NOMO-1 treated with DMSO at 0.1 percent for 48 hours (cell line): ENCODE measurements around the gene MSL2.
"Not testable (repeated sequence)": the region's sequence is repeated elsewhere in the genome, so short reads cannot be mapped to it uniquely, and the experiment has no call there.

Experiments used
- DNase-seq: peaks from one replicate; lab custom pipeline; 2025; ENCODE audit not compliant: unreplicated experiment; lab: John Stamatoyannopoulos, UW

MSL2 gene

DNA sequence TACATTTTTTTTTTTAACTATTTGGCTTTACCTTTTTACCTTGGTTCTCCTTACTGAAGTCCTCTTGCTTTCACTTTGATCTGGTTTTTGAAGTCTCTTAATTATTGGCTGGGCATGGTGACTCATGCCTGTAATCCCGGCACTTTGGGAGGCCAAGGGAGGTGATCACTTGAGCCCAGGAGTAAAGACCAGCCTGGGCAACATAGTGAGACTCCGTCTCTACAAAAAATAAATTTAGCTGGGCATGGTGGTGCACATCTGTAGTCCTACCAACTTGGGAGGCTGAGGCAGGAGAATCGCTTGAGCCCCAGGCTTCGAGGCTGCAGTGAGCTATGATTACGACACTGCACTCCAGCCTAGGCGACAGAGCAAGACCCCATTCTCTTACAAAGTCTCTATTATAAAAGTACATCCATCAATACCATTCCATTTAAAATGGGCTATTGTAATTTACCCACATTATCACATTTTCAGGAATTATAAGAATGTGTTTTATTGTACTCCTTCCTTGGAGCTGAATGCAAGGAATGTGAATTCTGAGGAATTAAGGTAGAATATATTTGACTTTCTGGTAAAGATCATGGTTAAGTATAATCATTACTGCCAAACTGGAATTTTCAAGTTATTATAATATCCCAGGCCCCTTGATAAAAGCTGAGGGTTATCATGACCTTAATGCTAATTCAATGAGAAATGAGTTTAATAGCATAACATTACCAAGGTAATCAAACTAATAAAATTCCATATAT is 49.0 kb downstream of the MSL2 start:
- DNase-seq: no peak

DNA sequence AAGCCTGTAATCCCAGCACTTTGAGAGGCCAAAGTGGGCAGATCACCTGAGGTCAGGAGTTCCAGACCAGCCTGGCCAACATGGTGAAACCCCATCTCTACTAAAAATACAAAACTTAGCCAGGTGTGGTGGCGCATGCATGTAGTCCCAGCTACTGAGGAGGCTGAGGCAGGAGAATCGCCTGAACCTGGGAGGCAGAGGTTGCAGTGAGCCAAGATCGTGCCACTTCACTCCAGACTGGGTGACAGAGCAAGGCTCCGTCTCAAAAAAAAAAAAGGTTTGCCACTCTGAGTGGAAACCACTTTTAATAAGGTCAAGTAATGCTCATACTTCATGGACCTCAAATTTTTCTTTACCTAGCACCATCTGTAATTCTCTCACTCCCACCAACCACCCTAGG is 51.7 kb downstream of the MSL2 start:
- not testable (repeated sequence) for DNase-seq

DNA sequence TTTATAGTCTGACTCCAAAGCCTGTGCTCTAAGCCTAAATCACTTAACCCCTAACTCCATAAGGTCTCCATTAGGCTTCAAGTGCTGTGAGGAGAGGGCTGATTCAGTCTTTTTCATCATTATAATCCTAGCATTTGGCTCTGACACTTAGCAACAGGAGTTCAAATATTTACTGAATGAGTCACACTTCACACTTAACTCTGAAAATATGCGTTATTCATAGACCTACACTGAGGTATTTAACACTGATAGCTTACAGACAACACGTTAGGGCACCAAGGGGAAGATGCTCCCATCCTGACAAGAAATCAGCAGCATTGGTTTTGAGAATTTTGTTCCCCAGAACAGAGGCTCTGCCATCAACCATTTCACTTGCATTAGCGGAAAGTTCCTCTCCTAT is 53.5 kb downstream of the MSL2 start:
- DNase-seq: no peak

DNA sequence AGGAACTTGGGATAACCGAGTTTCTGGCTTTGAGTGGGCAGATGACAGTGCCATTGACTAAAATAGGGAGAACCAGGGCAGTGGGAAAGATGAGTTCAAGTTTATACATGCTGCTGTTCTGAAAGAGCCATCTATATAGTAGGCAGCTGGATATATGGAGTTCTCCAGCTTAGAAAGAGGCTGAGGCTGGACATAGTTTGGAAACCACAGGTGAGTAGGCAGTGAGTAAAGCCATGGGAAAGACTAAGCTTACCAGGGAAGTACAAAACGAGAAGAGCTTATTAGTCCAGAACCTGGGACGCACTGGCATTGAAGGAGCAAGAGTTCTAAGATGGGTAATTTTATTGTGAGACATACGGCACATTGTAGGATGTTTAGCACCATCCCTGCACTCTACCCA is 54.2 kb downstream of the MSL2 start:
- no peak for DNase-seq

DNA sequence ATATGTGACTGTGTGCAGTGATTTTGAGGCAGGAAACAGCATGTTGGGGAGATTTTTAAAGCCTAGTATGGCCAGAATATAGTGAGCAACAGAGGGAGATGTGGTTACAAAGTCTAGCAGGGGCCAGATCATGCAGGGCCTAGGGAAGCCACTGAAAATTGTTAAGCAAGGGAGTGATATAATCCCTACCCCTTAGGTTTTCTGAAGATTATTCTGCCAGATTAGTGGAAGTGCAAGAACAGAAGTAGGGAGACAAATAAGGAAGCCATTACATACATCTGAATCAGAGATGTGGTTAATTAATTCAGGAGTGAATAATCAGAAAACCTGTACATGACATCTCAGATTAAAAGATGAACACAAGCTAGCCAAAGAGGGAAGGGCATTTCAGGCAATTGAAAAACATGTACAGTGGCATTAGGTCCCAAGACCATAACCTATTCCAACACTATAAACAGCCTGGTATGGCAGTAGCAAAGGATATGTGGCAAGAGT is 54.8 kb downstream of the MSL2 start:
- no peak for DNase-seq

DNA sequence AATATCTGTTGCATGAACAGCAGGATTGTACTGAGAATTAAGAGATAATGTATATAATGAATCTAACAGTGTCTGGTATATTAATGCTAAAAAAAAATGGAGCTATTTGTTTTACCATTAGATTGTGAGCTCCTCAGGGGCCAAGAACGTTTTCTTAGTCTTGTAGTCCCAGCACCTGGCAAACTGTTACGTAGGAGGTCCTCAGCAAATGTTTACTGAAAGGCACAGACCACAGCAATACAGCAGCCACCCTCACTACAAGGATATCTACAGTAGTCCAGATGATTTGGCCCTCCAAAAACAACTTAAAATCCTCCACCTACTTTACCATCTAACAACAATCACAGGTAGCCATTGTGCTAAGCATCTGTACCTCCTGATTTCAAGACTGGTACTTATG is 59.7 kb downstream of the MSL2 start:
- no peak for DNase-seq

DNA sequence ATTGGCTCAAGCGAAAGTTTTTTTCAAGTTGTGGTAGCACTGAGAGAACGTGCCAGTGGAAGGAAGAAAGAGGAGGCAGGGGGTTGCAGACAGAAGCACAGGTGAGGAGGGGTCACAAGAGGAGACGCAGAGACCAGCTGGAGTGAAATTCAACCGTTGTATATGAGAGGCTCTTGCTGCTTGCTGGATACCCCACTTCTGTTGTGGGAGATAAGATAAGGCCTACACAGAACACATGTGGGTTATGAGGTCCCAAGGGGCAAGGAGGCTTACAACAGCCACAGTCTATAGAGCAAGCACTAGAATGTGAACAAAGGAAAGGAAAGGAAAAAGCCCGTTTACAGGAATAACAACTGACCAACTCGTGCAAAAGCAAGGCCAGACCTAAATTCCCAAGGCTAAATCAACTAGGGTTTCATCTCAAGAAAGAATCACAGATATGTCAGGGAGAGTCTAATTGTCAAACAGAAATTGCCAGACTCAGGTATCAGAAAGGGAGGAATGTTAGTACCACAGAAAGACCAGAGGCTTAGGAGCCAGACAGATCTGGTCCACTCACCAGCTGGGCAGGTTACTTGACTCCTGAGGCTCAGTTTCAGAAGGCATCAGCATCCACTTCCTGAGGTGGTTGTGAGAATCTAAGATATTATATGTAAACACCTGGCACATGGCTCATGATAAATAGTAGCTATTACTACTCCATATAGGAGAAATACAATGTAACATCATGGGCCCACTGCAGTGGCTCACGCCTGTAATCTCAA is 60.9 kb downstream of the MSL2 start:
- DNase-seq: no peak

DNA sequence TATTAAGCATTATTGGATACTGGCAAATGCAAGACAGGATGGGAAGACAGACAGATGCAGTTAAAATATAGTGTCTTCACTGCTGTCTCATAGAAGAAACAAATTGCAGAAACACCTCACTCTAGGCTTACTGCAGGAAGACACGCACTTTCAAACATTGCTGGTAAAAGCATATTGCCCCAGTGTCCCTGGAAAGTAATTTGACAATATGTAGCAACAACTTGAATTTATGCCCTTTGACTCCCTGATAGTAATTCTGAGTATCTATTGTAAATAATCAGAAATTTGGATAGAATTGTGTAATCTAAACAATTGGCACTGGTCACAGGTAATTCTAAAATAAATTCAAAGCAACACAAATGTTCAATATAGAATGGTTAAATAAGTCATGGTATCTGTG is 62.0 kb downstream of the MSL2 start:
- DNase-seq: no peak

DNA sequence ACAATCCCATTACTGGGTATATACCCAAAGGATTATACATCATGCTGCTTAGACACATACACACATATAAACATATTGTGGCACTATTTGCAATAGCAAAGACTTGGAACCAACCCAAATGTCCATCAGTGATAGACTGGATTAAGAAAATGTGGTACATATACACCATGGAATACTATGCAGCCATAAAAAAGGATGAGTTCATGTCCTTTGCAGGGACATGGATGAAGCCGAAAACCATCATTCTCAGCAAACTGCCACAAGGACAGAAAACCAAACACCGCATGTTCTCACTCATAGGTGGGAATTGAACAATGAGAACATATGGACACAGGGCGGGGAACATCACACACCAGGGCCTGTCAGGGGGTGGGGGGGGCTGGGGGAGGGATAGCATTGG is 64.5 kb downstream of the MSL2 start:
- DNase-seq: not testable (repeated sequence)

DNA sequence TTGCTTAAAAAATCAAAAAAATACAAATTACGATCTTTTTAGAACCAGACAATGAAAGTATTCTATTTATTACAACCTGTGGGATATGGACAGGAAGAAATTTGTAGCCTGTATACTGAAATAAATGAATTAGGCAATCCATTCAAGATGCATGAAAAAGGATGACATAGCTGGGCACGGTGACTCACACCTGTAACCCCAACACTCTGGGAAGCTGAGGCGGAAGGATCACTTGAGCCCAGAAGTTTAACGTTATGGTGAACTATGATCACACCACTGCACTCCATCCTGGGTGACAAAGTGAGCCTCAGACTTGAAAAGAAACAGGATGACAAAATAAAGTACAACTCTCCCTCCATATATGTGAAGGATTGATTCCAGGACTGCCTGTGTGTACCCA is 74.1 kb downstream of the MSL2 start:
- no peak for DNase-seq

DNA sequence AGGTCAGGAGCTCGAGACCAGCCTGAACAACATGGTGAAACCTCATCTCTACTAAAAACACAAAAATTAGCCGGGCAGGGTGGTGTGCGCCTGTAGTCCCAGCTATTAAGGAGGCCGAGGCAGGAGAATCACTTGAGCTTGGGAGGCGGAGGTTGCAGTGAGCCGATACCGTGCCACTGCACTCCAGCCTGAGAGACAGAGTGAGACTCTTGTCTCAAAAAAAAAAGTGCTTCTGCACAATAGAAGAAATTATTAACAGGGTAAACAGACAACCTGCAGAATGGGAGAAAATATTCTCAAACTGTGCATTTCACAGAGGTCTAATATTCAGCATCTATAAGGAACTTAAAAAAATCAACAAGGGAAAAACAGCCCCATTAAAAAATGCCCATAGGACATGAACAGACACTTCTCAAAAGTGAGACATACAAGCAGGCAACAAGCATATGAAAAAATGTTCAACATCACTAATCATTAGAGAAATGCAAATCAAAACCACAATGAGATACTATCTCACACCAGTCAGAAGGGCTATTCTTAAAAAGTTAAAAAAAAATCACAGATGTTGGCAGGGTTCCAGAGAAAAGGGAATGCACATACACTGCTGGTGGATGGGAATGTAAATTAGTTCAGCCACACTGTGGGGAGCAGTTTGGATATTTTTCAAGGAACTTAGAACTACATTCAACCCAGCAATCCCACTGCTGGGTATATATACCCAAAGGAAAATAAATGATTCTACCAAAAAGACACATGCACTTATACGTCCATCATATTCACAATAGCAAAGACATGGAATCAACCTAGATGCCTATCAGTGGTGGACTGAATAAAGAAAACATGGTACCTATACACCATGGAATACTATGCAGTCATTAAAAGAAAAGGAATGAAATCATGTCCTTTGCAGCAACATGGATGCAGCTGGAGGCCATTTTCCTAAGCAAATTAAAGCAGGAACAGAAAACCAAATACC is 75.5 kb downstream of the MSL2 start:
- DNase-seq: no peak

DNA sequence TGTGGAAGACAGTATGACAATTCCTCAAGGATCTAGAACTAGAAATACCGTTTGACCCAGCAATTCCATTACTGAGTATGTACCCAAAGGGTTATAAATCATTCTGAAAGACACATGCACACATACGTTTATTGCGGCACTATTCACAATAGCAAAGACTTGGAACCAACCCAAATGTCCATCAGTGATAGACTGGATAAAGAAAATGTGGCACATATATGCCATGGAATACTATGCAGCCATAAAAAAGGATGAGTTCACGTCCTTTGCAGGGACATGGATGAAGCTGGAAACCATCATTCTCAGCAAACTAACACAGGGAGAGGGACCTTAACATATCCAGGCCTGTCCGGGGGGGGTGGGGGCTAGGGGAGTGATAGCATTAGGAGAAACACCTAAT is 76.4 kb downstream of the MSL2 start:
- not testable (repeated sequence) for DNase-seq

DNA sequence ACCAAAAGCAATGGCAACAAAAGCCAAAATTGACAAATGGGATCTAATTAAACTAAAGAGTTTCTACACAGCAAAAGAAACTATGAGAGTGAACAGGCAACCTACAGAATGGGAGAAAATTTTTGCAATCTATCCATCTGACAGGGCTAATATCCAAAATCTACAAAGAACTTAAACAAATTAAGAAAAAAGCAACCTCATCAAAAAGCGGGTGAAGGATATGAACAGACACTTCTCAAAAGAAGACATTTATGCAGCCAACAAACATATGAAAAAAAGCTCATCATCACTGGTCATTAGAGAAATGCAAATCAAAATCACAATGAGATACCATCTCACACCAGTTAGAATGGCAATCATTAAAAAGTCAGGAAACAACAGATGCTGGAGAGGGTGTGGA is 76.8 kb downstream of the MSL2 start:
- not testable (repeated sequence) for DNase-seq

DNA sequence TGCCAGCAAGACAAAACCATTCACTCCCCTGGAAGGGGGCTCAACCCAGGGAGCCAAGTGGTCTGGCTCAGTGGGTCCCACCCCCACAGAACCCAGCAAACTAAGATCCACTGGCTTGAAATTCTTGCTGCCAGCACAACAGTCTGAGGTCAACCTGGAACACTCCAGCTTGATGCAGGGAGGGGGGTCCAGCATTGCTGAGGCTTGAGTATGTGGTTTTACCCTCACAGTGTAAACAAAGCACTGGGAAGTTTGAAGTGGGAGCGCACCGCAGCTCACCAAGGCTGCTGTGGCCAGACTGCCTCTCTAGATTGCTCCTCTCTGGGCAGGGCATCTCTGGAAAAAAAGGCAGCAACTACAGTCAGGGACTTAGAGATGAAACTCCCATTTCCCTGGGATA is 81.7 kb downstream of the MSL2 start:
- no peak for DNase-seq

DNA sequence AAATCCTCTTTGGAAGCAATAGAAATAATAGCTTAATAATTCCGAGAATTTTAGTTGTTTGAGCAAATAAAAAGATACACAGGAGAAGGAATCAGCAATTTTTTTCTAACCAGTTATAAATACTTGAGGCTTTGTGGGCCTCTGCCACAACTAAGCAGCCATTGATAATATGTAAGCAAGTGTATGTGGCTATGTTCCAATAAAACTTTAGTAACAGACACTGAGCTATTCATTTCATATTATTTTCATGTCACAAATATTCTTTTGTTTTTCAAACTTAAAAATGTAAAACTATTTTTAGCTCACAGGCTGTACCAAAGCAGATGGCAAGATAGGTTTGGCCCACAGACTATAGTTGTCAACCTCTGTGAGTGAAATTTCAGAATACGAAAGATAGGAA is 85.7 kb downstream of the MSL2 start:
- DNase-seq: no peak

DNA sequence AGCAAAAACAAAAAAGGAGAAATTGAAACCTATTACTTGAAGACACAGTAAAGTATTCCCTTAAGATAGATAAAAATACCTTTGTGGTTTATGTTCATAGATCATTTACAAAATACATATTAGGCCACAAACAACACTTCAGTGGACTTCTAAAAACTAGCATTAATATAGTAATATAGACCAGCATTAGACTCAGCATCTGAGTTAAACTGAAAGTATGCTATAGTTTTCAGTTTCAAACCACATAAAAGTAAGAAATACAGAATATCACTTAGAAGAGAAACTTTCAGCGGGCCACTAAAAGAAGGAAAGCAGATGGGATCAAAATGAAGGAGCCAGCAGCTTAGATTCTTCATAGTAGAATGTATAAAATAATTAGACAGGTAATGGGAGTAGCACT is 86.6 kb downstream of the MSL2 start:
- no peak for DNase-seq

DNA sequence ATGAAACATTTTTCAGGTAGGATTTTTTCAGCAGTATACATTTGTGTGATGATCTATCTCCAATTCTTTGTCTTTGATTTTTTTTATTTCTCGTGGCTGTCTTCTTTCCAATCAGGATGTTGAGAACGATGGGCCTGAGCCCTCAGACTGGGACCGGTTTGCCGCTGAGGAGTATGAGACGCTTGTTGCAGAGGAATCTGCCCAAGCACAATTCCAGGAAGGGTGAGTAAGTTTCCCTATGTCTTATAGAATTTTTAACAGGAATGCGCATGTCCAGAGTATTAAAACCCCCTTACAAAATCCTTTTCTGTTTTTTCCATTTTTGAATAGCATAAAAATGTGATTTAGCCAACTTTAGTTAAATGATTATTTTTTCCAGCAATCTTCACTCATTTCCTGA is 90.0 kb downstream of the MSL2 start:
- DNase-seq: no peak

DNA sequence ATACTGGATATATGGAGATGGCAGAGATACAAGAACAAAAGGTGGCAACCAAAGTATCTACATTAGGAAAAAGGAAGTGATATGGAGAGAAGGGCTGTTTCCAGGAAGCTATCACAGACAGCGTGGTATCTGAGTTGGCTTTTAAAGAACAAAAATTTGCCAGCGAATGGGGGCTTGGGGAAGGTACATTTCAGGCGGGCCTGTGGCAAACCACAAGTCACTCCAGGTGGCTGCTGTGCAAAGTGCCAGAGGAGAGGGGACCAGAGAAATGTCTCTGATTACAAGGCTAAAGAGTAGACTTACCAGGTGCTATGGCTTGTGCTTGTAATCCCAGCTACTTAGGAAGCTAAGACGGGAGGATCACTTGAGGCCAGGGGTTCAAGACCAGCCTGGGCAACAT is 91.1 kb downstream of the MSL2 start:
- DNase-seq: no peak
